ENCODE measurements around the gene DLGAP1. TPM values are rescaled to one million over a fixed set of nuclear protein-coding genes. Genes with fewer than 3 reads are reported as not detected.

DLGAP1 gene
- total and polyA plus RNA-seq, 2 donors (not counting 1 experiment from before 2014, with no cell fraction given) = 0.07 to 0.61 TPM

DNA sequence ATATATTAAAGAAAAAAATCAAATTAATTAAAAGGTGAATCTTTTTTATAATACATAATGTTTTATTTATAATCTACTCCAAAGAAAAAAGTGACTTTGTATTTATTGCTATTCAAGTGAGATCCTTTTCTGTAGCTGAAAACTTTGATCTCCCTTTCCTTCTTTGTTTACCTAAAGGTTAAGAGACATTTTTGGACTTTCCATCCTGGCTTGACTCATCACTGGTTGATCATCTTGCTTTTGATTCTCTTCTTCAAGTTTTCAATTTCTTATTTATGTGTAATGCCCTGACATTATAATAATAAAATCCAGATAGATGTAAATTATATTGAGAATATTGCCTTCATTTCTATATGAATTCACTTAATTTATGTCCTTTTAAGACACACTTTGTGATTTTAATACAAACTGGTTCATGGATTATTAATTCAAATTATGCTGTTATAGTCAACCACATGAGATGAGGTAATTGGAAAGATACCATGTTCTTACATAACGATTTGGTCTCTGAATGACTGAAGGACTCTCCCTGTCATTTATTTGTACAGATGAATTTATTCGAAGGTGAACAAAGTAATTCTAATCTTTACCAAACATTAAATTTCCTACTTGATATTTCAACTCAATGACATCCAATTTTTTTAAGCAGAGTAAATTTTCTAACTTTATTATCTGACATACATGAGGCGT lies 820.7 kb downstream of the DLGAP1 start:
- H3K4me1 Mint-ChIP-seq = peaks cover 2% of the 10 kb centered on the region
- H3K9ac ChIP-seq (ENCODE audit: low read length) = no peak overlapping the region
- TF ChIP-seq, protein P1, sequence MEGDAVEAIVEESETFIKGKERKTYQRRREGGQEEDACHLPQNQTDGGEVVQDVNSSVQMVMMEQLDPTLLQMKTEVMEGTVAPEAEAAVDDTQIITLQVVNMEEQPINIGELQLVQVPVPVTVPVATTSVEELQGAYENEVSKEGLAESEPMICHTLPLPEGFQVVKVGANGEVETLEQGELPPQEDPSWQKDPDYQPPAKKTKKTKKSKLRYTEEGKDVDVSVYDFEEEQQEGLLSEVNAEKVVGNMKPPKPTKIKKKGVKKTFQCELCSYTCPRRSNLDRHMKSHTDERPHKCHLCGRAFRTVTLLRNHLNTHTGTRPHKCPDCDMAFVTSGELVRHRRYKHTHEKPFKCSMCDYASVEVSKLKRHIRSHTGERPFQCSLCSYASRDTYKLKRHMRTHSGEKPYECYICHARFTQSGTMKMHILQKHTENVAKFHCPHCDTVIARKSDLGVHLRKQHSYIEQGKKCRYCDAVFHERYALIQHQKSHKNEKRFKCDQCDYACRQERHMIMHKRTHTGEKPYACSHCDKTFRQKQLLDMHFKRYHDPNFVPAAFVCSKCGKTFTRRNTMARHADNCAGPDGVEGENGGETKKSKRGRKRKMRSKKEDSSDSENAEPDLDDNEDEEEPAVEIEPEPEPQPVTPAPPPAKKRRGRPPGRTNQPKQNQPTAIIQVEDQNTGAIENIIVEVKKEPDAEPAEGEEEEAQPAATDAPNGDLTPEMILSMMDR (IDR thresholded peaks at IDR 0.05) = no peak
- no peak for TF ChIP-seq EZH2 (IDR thresholded peaks at IDR 0.05; ENCODE audit: borderline replicate concordance, insufficient read depth, low read depth, low read length, poor library complexity, severe bottlenecking)
- H3K27me3 ChIP-seq (replicated peaks in 1 of 4; ENCODE audit: control extremely low read depth in 1 of 4, control insufficient read depth in 3 of 4, insufficient read depth in 4 of 4, low read length in 3 of 4) = no peaks in the 10 kb centered on the region
- no peak overlapping the region for H2AFZ ChIP-seq (ENCODE audit: insufficient read depth, low read depth, low read length, poor library complexity, severe bottlenecking)
- no peak overlapping the region for H3K4me3 Mint-ChIP-seq
- ChIA-PET POLR2A (no interaction called here), CTCF (no interaction called here)
- H3K79me2 ChIP-seq (ENCODE audit: control insufficient read depth, insufficient read depth, low read length) = no peaks in the 10 kb centered on the region
- no peaks in the 10 kb centered on the region for H3K9me3 Mint-ChIP-seq (ENCODE audit: insufficient read depth)
- H3K4me3 ChIP-seq (ENCODE audit: control extremely low read depth in 1 of 5, extremely low read depth in 1 of 5, insufficient read depth in 1 of 5, low read depth in 2 of 5, low read length in 4 of 5) = no peak overlapping the region
- no peaks in the 10 kb centered on the region for H3K9me3 ChIP-seq (ENCODE audit: control extremely low read depth in 1 of 3, control insufficient read depth in 2 of 3, insufficient read depth in 1 of 3, low read length in 2 of 3)
- H3K4me1 ChIP-seq (ENCODE audit: control insufficient read depth in 2 of 2, insufficient read depth in 2 of 2, low read length in 2 of 2) = no peaks in the 10 kb centered on the region
- no peak overlapping the region for H3K27ac Mint-ChIP-seq
- H3K36me3 ChIP-seq (replicated peaks in 1 of 2; ENCODE audit: control extremely low read depth in 1 of 2, control insufficient read depth in 1 of 2, extremely low read depth in 1 of 2, insufficient read depth in 2 of 2, low read length in 1 of 2) = no peaks in the 10 kb centered on the region
- no peak overlapping the region for H3K27ac ChIP-seq (ENCODE audit: low read length in 2 of 2)
- no peaks in the 10 kb centered on the region for H3K27me3 Mint-ChIP-seq
- ATAC-seq (ENCODE audit: low read depth) (no peak), DNase-seq (no peak)
- no CpG with 5 or more reads among the region's 3 CpGs for WGBS (ENCODE audit: insufficient coverage)
- H4K20me1 ChIP-seq (ENCODE audit: control insufficient read depth, insufficient read depth, low read length, poor library complexity, severe bottlenecking) = no peaks in the 10 kb centered on the region
- no peak overlapping the region for H3K4me2 ChIP-seq (replicated peaks; ENCODE audit: low read depth, low read length, poor library complexity, severe bottlenecking)
- intact Hi-C loops (cut with micrococcal nuclease) = no loop called here

DNA sequence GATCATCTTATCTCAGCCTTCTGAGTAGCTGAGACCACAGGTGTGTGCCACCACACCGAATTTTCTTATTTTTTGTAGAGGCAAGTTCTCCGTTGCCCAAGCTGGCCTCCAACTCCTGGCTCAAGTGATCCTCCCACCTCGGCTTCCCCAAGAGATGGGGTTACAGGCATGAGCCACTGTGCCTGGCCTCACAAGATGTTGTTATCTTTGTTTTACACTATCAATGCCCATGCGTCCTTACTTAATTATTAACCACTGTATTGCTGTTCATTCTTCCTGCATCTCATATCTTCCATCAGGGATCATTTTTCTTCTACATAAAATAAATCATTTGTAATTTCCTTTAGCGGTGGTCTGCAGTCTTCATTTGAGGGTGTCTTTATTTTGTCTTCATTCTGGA lies 823.2 kb downstream of the DLGAP1 start:
- Histone ChIP-seq H3K79me2 (ENCODE audit: control insufficient read depth, insufficient read depth, low read length) (no peaks in the 10 kb centered on the region), H3K9ac (ENCODE audit: low read length) (no peak overlapping the region), H3K4me1 (ENCODE audit: control insufficient read depth in 2 of 2, insufficient read depth in 2 of 2, low read length in 2 of 2) (no peaks in the 10 kb centered on the region), H3K4me2 (replicated peaks; ENCODE audit: low read depth, low read length, poor library complexity, severe bottlenecking) (no peak overlapping the region), H3K27ac (ENCODE audit: low read length in 2 of 2) (no peak overlapping the region), H3K9me3 (ENCODE audit: control extremely low read depth in 1 of 3, control insufficient read depth in 2 of 3, insufficient read depth in 1 of 3, low read length in 2 of 3) (no peaks in the 10 kb centered on the region), H3K4me3 (ENCODE audit: control extremely low read depth in 1 of 5, extremely low read depth in 1 of 5, insufficient read depth in 1 of 5, low read depth in 2 of 5, low read length in 4 of 5) (no peak overlapping the region), H3K27me3 (replicated peaks in 1 of 4; ENCODE audit: control extremely low read depth in 1 of 4, control insufficient read depth in 3 of 4, insufficient read depth in 4 of 4, low read length in 3 of 4) (no peaks in the 10 kb centered on the region), H2AFZ (ENCODE audit: insufficient read depth, low read depth, low read length, poor library complexity, severe bottlenecking) (no peak overlapping the region), H4K20me1 (ENCODE audit: control insufficient read depth, insufficient read depth, low read length, poor library complexity, severe bottlenecking) (no peaks in the 10 kb centered on the region), H3K36me3 (replicated peaks in 1 of 2; ENCODE audit: control extremely low read depth in 1 of 2, control insufficient read depth in 1 of 2, extremely low read depth in 1 of 2, insufficient read depth in 2 of 2, low read length in 1 of 2) (no peaks in the 10 kb centered on the region)
- Mint-ChIP-seq H3K4me1 (peaks cover 2% of the 10 kb centered on the region), H3K27me3 (no peaks in the 10 kb centered on the region), H3K9me3 (ENCODE audit: insufficient read depth) (no peaks in the 10 kb centered on the region), H3K4me3 (no peak overlapping the region), H3K27ac (no peak overlapping the region)
- ATAC-seq (ENCODE audit: low read depth) (no peak), DNase-seq (no peak)
- POLR2A ChIA-PET = no interaction called here
- CTCF ChIA-PET = no interaction called here
- 91% methylated on average over 3 of the region's 5 CpGs for WGBS (ENCODE audit: insufficient coverage)
- TF ChIP-seq, protein P1 (IDR thresholded peaks at IDR 0.05) = no peak
- TF ChIP-seq EZH2 (IDR thresholded peaks at IDR 0.05; ENCODE audit: borderline replicate concordance, insufficient read depth, low read depth, low read length, poor library complexity, severe bottlenecking) = no peak
- intact Hi-C loops (cut with micrococcal nuclease) = no loop called here
